ENCODE data around the gene SMNDC1. TPM values are rescaled to one million over a fixed set of nuclear protein-coding genes. Genes with fewer than 3 reads are reported as not detected.

The SMNDC1 gene
- total RNA-seq, 1 donor from 2014 or later = 35.6 TPM

- CTCF ChIA-PET = no interaction called here
These were observed 13.4 kb upstream of the SMNDC1 start for GRCh38 chr10:110317866-110318850.

DNA sequence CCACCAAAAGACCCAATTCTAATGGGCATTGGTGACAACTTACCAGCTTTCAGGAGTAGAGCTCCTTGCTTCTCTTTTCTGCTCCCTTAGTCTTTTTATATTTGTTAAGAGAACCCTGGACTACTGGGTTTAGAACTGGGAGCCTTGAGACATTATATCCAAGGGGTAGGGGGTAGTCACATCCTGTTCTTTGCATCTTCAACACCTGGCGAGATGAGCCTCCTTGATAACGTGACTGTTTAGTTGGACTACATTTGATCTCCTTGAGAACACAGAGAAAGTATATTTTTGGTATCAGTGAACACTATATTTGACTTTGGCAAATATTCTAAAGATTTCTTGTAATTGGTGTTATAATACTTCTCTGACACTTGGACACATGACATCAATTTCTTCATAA is 9.0 kb upstream of the SMNDC1 start:
- DNase-seq = no peak
- H3K4me3 Mint-ChIP-seq = no peak overlapping the region
- CTCF ChIA-PET = interaction anchor here (1.0 to 4.2 kb wide), 7 partner anchors 9 to 286 kb away, joined by 3 to 43 read pairs (median 6); partner anchors contain the start of gene SMNDC1

More at GRCh38 chr10:110317866-110318850, 13.4 kb upstream of the SMNDC1 start:
- ATAC-seq (ENCODE audit: low read depth) (no peak), DNase-seq (no peak)
- Mint-ChIP-seq H3K27me3 (no peaks in the 10 kb centered on the region), H3K4me1 (peaks cover 5% of the 10 kb centered on the region), H3K4me3 (no peak overlapping the region), H3K9me3 (peaks cover 9% of the 10 kb centered on the region), H3K36me3 (ENCODE audit: low read depth) (no peaks in the 10 kb centered on the region), H3K27ac (no peak overlapping the region)
- no peak for TF ChIP-seq CTCF (IDR thresholded peaks at IDR 0.05)
- POLR2A ChIA-PET = interaction anchor here (0.9 kb wide), 1 partner anchor 97 kb away, joined by 5 read pairs; no protein-coding TSS in a partner anchor
- intact Hi-C loops (cut with micrococcal nuclease) = no loop called here

GRCh38 chr10:110312206-110312605 is 7.5 kb upstream of the SMNDC1 start:
- no peak for ATAC-seq (ENCODE audit: low read depth)
- peaks cover 19% of the 10 kb centered on the region for H3K4me1 Mint-ChIP-seq
- POLR2A ChIA-PET = interaction anchor here (0.8 to 3.7 kb wide), 7 partner anchors 11 to 271 kb away, joined by 3 to 35 read pairs (median 5); partner anchors contain the start of gene DUSP5

More for the DNA sequence above, 9.0 kb upstream of the SMNDC1 start:
- Mint-ChIP-seq H3K4me1 (peaks cover 19% of the 10 kb centered on the region), H3K27me3 (no peaks in the 10 kb centered on the region), H3K36me3 (ENCODE audit: low read depth) (no peaks in the 10 kb centered on the region), H3K9me3 (no peaks in the 10 kb centered on the region), H3K27ac (no peak overlapping the region)
- no peak for ATAC-seq (ENCODE audit: low read depth)
- intact Hi-C loops (cut with micrococcal nuclease) = no loop called here
- POLR2A ChIA-PET = interaction anchor here (0.5 to 3.7 kb wide), 7 partner anchors 10 to 293 kb away, joined by 3 to 35 read pairs (median 5); no protein-coding TSS in a partner anchor
- TF ChIP-seq CTCF (IDR thresholded peaks at IDR 0.05) = no peak

DNA sequence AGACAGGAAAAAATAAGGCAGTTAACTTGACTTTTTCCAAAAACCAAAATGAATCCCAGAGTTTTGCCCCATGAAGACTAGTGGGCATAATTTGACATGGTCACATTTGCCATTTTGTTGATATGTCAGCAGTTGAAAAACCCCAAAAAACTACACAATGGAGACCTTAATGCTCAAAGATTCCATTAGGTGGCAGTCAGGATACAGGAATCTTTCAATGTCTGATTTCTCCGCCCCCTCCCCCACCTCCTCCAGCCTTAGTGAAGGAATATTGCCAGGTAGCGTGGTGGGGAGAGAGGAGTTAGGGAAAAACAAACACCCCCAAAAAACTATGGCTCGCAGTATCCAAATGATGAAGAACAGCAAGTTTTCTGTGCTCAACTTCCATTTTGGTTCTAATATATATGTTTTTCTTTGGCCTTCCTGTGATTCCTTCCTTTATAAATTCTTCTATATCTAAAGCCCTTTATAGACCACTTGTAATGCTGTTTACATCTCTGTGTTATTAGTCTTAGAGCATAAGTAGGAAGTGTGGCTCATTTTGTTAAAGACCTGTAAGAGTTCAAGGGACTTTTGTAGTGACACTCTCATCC is 6.7 kb upstream of the SMNDC1 start:
- Mint-ChIP-seq H3K27me3 (no peaks in the 10 kb centered on the region), H3K4me1 (peaks cover 19% of the 10 kb centered on the region), H3K36me3 (ENCODE audit: low read depth) (no peaks in the 10 kb centered on the region), H3K4me3 (no peak overlapping the region), H3K9me3 (no peaks in the 10 kb centered on the region), H3K27ac (peak overlapping the region; percentile 13)
- ATAC-seq (ENCODE audit: low read depth) (peak; percentile 83), DNase-seq (no peak)
- intact Hi-C loops (cut with micrococcal nuclease) = loop anchor here (1.0 kb wide), 7 partner anchors 13 to 289 kb away; no protein-coding TSS in a partner anchor
- no peak for TF ChIP-seq CTCF (IDR thresholded peaks at IDR 0.05)
- ChIA-PET CTCF (interaction anchor here (1.0 to 4.2 kb wide), 8 partner anchors 44 to 289 kb away, joined by 3 to 48 read pairs (median 6); no protein-coding TSS in a partner anchor), POLR2A (interaction anchor here (0.9 to 1.5 kb wide), 9 partner anchors 13 to 272 kb away, joined by 3 to 9 read pairs (median 4); partner anchors contain the start of gene DUSP5)

More at GRCh38 chr10:110312206-110312605, 7.5 kb upstream of the SMNDC1 start:
- CTCF ChIA-PET = interaction anchor here (0.7 to 4.2 kb wide), 9 partner anchors 14 to 288 kb away, joined by 3 to 43 read pairs (median 4); no protein-coding TSS in a partner anchor
- H3K27me3 Mint-ChIP-seq = no peaks in the 10 kb centered on the region
- H3K36me3 Mint-ChIP-seq (ENCODE audit: low read depth) = no peaks in the 10 kb centered on the region
- no peak for TF ChIP-seq CTCF (IDR thresholded peaks at IDR 0.05)
- DNase-seq = no peak
- no peak overlapping the region for H3K4me3 Mint-ChIP-seq
- intact Hi-C loops (cut with micrococcal nuclease) = no loop called here
- no peaks in the 10 kb centered on the region for H3K9me3 Mint-ChIP-seq
- H3K27ac Mint-ChIP-seq = no peak overlapping the region
